HG02763 (cell line): ENCODE results near the gene IRGC.
"Not testable (repeated sequence)": the region's sequence is repeated elsewhere in the genome, so short reads cannot be mapped to it uniquely, and the experiment has no call there.

Experiments
- ATAC-seq: cut with Tn5 transposase; IDR thresholded peaks from one replicate; pipeline ENCODE4 v1.9.1; 2021; ENCODE audit warnings: mild to moderate bottlenecking, moderate library complexity; ENCODE audit not compliant: unreplicated experiment

Gene IRGC

DNA sequence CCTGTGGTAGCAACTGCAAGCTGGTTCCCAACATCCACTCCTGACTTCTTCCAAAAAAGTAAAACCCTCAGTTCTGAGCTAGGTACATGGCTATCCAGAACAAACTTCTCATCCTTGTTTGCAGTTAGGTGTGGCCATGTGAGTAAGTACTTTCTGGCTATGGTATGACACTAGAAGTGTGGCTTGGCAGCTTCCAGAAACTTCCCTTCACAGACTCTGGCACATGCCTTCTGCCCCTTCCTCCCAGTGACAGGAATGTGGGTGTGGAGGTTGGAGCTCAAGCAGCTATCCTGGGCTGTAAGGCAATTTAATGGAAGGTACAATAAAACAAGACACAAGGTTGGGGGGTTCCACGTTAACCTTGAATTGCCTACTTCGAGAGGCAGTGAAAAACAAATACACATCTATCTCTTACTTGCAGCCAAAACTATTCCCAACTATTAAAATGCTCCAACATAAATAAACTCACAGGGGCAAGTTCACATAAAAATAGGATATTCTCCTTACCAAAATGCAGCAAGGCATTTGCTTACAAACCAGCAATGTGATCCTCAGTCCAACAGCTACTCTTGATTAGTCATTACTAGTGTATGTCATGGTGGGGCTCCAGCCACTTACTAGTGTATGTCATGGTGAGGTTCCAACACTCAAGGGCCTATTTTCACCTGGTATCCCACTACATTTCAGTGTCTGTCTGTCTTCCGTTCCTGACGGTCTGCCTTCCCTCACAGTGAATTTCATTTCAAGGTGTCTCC lies 35.8 kb downstream of the IRGC start:
- ATAC-seq: no peak

DNA sequence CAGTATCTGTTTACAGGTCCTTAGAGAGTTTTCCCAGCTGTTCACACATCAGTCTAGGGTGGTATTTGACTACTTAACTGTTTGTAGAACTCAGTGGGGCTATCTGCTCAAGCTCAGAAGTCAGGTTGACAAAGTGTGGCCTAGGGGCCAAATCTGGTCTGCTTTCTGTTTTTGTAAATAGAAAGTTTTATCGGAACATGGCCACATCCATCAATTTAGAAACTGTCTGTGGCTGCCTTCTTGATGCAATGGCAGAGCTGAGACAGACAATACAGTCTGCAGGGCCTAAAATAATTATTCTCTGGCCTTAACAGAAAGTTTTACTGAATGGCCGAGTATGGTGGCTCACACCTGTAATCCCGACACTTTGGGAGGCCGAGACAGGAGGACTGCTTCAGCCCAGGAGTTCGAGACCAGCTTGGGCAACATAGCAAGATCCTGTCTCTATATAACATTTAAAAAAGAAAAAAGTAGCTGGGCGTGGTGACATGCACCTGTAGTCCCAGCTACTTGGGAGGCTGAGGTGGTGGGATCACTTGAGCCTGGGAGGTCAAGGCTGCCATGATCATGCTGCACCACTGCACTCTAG lies 36.5 kb downstream of the IRGC start:
- no peak for ATAC-seq

GRCh38 chr19:43754253-43754502 lies 38.3 kb downstream of the IRGC start:
- no peak for ATAC-seq

GRCh38 chr19:43754503-43755255 lies 38.8 kb downstream of the IRGC start, which contains the start of gene SMG9:
Gene SMG9, minus strand, starts transcription at chr19:43754962. Its CDS starts 4,221 bp downstream, at chr19:43750741.
- ATAC-seq: peak; percentile 58

- ATAC-seq: no peak
Observed at GRCh38 chr19:43755256-43755801, 39.5 kb downstream of the IRGC start.

DNA sequence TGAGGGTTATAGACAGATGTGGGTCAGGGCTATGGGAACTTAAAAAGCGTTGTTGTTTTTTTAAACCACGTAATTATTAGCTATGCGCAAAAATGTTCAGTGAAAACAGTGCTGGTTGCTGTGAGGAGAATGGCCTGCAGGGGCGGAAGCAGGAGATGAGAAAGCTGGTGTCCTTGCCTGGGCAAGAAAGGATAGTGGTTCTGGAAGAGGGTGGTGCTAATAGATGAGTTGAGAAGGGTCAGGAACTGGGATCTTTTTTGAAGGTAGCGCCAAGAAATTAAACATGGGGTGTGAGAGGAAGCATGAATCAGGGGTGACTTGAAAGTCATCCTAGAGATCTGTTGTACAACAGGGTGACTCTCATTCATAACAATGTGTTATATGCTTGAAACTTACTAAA lies 43.6 kb downstream of the IRGC start:
- no peak for ATAC-seq

- ATAC-seq: no peak
Observed at GRCh38 chr19:43760941-43761340, 45.1 kb downstream of the IRGC start.

GRCh38 chr19:43762814-43763213 lies 46.9 kb downstream of the IRGC start:
- no peak for ATAC-seq

- ATAC-seq: no peak
Observed at GRCh38 chr19:43763473-43763939, 47.6 kb downstream of the IRGC start.

DNA sequence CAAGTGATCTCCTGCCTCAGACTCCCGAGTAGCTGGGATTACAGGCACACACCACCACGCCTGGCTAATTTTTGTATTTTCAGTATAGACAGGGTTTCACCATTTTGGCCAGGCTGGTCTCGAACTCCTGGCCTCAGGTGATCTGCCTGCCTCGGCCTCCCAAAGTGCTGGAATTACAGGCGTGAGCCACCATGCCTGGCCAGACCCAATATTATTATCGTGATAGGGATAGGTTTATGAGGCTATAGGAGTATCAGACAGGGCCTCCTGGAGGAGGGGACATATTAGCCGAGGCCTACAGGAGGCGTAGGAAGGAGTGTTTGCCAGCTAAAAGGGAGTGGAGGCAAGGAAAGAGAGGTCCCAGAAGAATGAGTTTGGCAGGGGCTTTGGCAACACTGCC lies 48.8 kb downstream of the IRGC start:
- ATAC-seq: not testable (repeated sequence)

DNA sequence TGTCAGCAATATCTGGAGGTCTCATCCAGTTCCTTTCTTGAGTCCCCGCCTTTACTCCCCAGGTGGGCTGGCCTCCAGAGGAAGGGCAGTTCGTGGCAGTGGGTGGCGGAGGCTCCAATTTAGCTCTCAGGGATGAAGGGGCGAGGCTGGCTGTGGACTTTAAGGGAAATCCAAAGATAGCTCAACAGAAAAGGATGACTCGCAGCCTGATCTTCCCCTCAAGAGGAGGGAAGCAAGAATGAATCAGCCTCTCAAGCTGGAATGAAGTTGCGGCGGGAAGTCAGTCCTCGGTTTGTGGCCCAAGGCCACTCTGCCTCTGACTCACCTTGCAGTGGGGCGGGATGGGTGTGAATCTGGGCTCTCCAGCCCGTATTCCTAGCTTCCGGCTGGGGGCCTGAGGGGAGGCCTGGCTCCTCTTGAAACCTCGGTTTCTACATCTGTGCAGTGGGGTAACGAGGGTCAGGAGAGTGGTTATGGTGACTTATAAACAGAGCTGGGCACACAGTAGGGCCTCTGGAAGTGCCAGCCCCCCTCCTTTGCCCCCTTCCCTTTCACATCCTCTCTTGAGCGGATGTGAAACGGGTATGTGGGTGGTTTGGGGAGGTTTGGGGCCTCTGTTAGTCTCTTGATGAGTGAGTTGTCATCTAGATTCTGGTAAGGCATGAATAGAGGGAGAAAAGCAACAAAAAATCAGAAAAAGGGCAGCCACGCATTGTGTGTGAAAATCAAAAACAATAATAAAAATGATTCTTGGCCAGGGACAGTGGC lies 49.4 kb downstream of the IRGC start:
- ATAC-seq: peak; percentile 56

DNA sequence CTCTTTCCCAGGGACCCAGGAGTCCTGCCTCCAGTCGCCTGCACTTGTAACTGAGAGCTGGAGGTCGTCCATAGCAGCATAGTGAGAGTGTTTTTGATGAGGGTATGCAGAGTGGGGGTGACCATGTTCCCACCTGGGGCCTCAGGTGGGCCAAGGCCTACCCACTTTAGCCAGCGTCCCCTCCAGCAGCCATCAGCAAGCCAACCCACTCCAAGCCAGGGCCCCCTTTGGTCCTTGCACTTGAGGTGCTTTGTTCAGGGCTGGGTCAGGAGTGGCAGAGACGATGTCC lies 50.8 kb downstream of the IRGC start:
- no peak for ATAC-seq

- ATAC-seq: no peak
Observed at GRCh38 chr19:43767316-43767715, 51.4 kb downstream of the IRGC start.

GRCh38 chr19:43767818-43768217 lies 51.9 kb downstream of the IRGC start:
- no peak for ATAC-seq

DNA sequence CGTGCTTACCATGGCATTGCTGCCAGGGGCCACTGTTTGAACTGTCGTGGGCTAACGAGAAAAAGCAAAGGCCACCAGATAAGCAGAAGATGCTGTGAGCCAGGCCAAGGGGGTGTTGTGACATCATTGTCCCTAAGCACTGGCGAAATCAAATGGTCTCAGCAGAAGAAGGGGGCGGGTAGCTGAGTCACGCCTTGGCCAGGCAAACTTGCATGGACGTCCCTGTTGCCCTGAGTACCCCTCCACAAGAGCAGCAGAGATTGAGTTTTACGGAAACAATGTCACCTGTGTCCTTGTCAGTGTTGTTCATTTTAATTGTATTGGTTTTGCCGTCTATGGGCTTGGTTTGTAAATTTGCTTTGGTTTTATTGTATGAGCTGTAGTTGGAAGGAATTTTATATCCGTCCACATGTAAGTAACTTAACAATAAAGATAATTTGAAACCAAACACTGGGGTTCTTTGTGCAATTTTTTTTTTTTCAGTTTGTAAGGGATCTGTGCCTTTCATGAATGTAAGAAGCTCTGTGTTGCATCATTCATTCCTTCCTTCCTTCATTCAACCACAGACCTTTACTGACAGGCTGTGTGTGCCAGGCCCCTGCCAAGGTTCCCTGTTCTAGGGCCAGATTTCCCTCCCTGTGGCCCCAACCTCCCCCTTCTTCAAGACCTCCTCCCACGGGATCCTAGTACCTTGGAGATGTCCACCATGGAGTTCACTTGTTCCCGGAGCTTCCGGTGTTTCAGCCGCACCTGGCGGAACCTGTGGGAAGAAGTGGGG lies 52.6 kb downstream of the IRGC start:
- no peak for ATAC-seq

DNA sequence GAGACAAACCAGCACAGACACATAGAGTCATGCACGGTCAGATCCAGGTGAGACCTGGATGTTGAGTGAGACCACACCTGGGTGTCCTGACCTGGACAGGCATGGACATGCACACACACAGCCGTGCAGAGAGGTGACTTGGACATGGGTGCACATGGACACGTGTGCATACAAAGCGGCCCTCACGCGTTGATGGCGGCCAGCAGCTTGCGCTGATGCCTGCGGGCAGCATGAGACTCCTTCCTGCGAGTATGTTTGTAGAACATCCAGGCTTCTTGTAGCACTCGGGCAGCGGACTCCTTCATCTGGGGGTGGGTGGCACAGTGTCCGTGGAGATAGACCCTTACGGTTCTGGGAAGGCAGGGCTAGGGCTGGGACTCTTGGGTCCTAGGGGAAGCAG lies 53.4 kb downstream of the IRGC start:
- no peak for ATAC-seq
